ENCODE results near the gene OSGEPL1.

Gene OSGEPL1

GRCh38 chr2:189702071-189702470, 60.5 kb downstream of the OSGEPL1 start:
- no peak overlapping the region for H3K4me3 ChIP-seq (ENCODE audit: low read depth, low read length)
- DNase-seq (ENCODE audit: low read depth) = no peak
- TF ChIP-seq, protein P1, sequence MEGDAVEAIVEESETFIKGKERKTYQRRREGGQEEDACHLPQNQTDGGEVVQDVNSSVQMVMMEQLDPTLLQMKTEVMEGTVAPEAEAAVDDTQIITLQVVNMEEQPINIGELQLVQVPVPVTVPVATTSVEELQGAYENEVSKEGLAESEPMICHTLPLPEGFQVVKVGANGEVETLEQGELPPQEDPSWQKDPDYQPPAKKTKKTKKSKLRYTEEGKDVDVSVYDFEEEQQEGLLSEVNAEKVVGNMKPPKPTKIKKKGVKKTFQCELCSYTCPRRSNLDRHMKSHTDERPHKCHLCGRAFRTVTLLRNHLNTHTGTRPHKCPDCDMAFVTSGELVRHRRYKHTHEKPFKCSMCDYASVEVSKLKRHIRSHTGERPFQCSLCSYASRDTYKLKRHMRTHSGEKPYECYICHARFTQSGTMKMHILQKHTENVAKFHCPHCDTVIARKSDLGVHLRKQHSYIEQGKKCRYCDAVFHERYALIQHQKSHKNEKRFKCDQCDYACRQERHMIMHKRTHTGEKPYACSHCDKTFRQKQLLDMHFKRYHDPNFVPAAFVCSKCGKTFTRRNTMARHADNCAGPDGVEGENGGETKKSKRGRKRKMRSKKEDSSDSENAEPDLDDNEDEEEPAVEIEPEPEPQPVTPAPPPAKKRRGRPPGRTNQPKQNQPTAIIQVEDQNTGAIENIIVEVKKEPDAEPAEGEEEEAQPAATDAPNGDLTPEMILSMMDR (IDR thresholded peaks at IDR 0.05; ENCODE audit: low read depth, low read length, missing control alignments) = no peak

GRCh38 chr2:189700681-189701080, 61.9 kb downstream of the OSGEPL1 start:
- DNase-seq (ENCODE audit: low read depth) = no peak
- no peak overlapping the region for H3K4me3 ChIP-seq (ENCODE audit: low read depth, low read length)
- TF ChIP-seq, protein P1 (IDR thresholded peaks at IDR 0.05; ENCODE audit: low read depth, low read length, missing control alignments) = no peak

GRCh38 chr2:189698020-189698887, 64.3 kb downstream of the OSGEPL1 start:
- no peak overlapping the region for H3K4me3 ChIP-seq (ENCODE audit: low read depth, low read length)
- DNase-seq (ENCODE audit: low read depth) = no peak
- TF ChIP-seq, protein P1 (IDR thresholded peaks at IDR 0.05; ENCODE audit: low read depth, low read length, missing control alignments) = peak; percentile 17
